Hepatocyte (in vitro differentiated cells): ENCODE measurements around the gene SCGB1A1.

Source experiments
- EZH2 ChIP-seq: fragments of 200-600 bp; sonication (generic); IDR thresholded peaks from 2 replicates; pipeline ENCODE4 v1.6.1; 2016; ENCODE audit warnings: antibody characterized with exemption, mild to moderate bottlenecking, borderline replicate concordance
- TF ChIP-seq, protein P1 (sequence below): fragments of 200-600 bp; sonication (generic); IDR thresholded peaks from 2 replicates; pipeline ENCODE4 v1.5.1; 2016; ENCODE audit warnings: antibody characterized with exemption, mild to moderate bottlenecking; ENCODE audit not compliant: poor library complexity

DNA sequence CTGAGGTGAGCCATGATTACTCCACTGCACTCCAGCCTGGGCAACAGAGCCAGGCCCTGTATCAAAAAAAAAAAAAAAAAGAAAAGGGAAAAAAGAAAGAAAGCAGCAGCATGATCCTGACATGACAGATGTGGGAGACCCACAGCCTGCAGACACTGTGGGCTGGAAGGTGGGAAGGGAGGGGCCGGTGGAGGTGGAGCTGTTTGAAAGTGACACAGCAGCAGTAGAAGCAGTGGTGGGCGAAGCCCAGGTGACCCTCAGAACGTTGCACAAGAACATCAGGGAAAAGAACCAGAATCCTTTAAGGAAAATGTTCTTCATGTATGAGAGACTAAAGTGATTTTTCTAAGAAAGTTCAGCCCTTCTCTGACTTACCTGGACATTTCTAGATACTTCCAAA, 26.3 kb upstream of the SCGB1A1 start:
- TF ChIP-seq, protein P1, sequence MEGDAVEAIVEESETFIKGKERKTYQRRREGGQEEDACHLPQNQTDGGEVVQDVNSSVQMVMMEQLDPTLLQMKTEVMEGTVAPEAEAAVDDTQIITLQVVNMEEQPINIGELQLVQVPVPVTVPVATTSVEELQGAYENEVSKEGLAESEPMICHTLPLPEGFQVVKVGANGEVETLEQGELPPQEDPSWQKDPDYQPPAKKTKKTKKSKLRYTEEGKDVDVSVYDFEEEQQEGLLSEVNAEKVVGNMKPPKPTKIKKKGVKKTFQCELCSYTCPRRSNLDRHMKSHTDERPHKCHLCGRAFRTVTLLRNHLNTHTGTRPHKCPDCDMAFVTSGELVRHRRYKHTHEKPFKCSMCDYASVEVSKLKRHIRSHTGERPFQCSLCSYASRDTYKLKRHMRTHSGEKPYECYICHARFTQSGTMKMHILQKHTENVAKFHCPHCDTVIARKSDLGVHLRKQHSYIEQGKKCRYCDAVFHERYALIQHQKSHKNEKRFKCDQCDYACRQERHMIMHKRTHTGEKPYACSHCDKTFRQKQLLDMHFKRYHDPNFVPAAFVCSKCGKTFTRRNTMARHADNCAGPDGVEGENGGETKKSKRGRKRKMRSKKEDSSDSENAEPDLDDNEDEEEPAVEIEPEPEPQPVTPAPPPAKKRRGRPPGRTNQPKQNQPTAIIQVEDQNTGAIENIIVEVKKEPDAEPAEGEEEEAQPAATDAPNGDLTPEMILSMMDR, result no peak
- TF ChIP-seq EZH2, result no peak
